LHCN-M2 (cell line): ENCODE results near the gene CPD. TPM values are rescaled to one million over a fixed set of nuclear protein-coding genes. Genes with fewer than 3 reads are reported as not detected.
"Not testable (repeated sequence)": the region's sequence is repeated elsewhere in the genome, so short reads cannot be mapped to it uniquely, and the experiment has no call there.

Experiments
- DNase-seq: peaks from one replicate; pipeline ENCODE4 v3.0.0-alpha.2; 2012; ENCODE audit warnings: low read depth
- polyA plus RNA-seq: library from polyadenylated mRNA; unstranded; fragments of >200 nt; gene quantifications from one replicate; pipeline ENCODE4 v1.2.1, GENCODE V29; 2012; ENCODE audit warnings: missing spikeins
- total RNA-seq: library from RNA; depleted of rRNA; stranded (reverse); fragments of >200 nt; gene quantifications from 2 replicates; pipeline ENCODE4 v1.2.3, GENCODE V29; 2014; rRNA removed

CPD gene
- total RNA-seq, result 26.5 and 31.1 TPM in 2 replicates
- polyA plus RNA-seq, result 8.5 TPM

- peak; percentile 88 for DNase-seq
These were observed at the start of gene CPD for GRCh38 chr17:30378825-30379302. Gene CPD (plus strand): TSS chr17:30378927. CDS start chr17:30378981, 54 bp downstream.

- peak; percentile 67 for DNase-seq
These were observed 46.6 kb upstream of the CPD start for GRCh38 chr17:30332057-30332542.

GRCh38 chr17:30333503-30334360, 45.0 kb upstream of the CPD start, which contains the start of gene TMIGD1:
Gene TMIGD1 (minus strand): TSS chr17:30334057. CDS start chr17:30332133, 1,924 bp downstream.
- no peak for DNase-seq

GRCh38 chr17:30334421-30334820, 44.3 kb upstream of the CPD start:
- peak; percentile 43 for DNase-seq

GRCh38 chr17:30336369-30337171, 42.2 kb upstream of the CPD start:
- DNase-seq, result peak; percentile 58

GRCh38 chr17:30337393-30337999, 41.2 kb upstream of the CPD start:
- DNase-seq, result no peak

GRCh38 chr17:30339086-30339485, 39.6 kb upstream of the CPD start:
- DNase-seq, result no peak

- no peak for DNase-seq
These were observed 37.8 kb upstream of the CPD start for GRCh38 chr17:30340801-30341356.

GRCh38 chr17:30341703-30342249, 37.0 kb upstream of the CPD start:
- DNase-seq, result no peak

- DNase-seq, result not testable (repeated sequence)
These were observed 35.5 kb upstream of the CPD start for GRCh38 chr17:30343244-30343643.

- DNase-seq, result no peak
These were observed 34.9 kb upstream of the CPD start for GRCh38 chr17:30343796-30344195.

- peak; percentile 70 for DNase-seq
These were observed 34.2 kb upstream of the CPD start for GRCh38 chr17:30344283-30345088.

GRCh38 chr17:30345089-30345433, 33.7 kb upstream of the CPD start:
- DNase-seq, result no peak

GRCh38 chr17:30345527-30346075, 33.1 kb upstream of the CPD start:
- no peak for DNase-seq

- no peak for DNase-seq
These were observed 32.4 kb upstream of the CPD start for GRCh38 chr17:30346221-30346795.

GRCh38 chr17:30347488-30347887, 31.2 kb upstream of the CPD start:
- no peak for DNase-seq

GRCh38 chr17:30349252-30349651, 29.5 kb upstream of the CPD start:
- no peak for DNase-seq

- DNase-seq, result not testable (repeated sequence)
These were observed 27.5 kb upstream of the CPD start for GRCh38 chr17:30351263-30351662.

- DNase-seq, result no peak
These were observed 27.0 kb upstream of the CPD start for GRCh38 chr17:30351735-30352134.
